ENCODE measurements around the gene CORO2B.

CORO2B gene

DNA sequence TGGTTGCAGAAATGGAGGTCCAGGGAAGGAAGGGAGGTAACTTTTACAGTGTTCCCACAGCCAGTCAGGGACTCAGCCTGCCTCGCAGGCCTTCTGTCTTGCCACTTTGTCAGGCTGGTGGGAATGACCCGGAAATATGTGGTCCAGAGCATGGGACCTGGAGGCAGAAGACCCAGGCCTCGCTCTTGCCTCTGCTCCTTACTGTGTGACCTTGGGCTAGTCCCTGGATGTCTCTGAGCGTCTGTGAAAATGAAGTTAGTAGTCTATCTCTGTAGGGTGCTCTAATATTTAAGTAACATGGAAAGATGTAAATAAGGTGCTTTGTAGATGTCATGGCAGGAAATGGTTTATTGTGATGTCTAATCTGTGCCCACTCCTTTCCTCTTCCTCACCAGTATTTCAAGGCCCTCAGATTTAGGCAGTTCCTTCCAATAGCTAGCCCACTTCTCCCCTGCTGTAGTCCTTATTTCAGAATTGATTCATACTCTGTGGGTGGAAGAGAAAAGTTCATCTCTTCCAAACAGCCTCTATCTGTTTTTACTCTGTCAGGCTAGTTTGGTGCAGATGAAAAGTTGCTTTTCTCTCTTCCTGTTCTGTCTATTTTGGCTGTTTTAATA lies 9.1 kb downstream of the CORO2B start:
- no peak overlapping the region for H3K4me3 ChIP-seq (ENCODE audit: control insufficient read depth, low read depth, low read length)
- no peak for TF ChIP-seq CTCF (IDR thresholded peaks at IDR 0.05; ENCODE audit: control insufficient read depth, insufficient read depth, low read depth, low read length, missing control alignments)
- DNase-seq (ENCODE audit: low read depth), result no peak

DNA sequence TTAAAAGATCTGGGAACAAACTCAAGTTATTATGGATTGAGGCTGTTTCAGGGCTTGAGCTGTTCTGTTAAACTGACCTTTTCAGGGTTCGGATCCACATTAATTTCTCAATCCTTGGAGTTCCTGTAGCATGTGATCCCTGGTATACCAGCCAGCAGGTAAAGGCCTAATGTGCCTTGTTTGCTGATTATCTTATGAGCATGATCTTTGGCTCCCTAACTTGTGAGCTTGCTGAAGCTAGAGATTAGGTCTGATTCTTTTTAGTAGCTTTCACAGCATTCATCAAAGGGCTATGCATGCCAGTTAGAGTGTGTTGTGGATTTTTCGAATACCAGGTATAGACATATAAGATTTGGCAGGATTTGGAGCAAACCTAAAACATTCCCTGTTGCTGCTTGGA lies 10.3 kb downstream of the CORO2B start:
- no peak for DNase-seq (ENCODE audit: low read depth)
- no peak overlapping the region for H3K4me3 ChIP-seq (ENCODE audit: control insufficient read depth, low read depth, low read length)
- no peak for TF ChIP-seq CTCF (IDR thresholded peaks at IDR 0.05; ENCODE audit: control insufficient read depth, insufficient read depth, low read depth, low read length, missing control alignments)

GRCh38 chr15:68589783-68590710 lies 11.3 kb downstream of the CORO2B start:
- DNase-seq (ENCODE audit: low read depth), result no peak
- H3K4me3 ChIP-seq (ENCODE audit: control insufficient read depth, low read depth, low read length), result no peak overlapping the region
- TF ChIP-seq CTCF (IDR thresholded peaks at IDR 0.05; ENCODE audit: control insufficient read depth, insufficient read depth, low read depth, low read length, missing control alignments), result no peak

DNA sequence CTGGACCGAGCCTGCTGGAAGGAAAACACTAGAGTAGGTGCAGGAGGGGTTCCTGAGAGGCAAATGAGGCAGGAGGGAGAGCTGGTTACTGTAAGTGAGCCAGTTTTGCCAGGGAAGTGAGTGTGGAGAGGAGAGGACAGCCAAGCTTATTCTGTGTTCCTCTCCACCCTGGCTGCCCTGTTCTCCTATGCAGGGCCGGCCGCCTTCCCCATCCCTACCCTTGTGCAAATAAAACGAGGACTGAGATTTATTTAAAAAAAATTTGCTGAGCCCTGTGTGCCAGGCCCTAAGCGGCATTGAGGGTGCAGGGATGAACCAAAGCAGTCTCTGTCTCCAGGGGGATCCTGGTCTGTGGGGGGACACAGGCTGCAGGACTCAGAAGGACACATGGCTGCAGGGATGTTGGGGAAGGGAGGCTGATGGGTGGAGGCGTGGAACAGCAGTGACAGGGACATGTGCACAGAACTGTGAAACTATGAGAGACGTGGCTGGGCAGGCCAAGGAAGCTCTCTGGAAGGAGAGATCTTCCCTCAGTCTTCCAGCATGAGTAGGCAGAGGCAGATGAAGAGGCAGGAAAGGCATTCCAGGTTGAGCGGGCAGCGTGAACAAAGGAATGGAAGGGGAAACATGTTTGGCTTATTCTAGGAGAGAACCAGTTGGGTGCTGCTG lies 12.1 kb downstream of the CORO2B start:
- H3K4me3 ChIP-seq (ENCODE audit: control insufficient read depth, low read depth, low read length), result no peak overlapping the region
- no peak for TF ChIP-seq CTCF (IDR thresholded peaks at IDR 0.05; ENCODE audit: control insufficient read depth, insufficient read depth, low read depth, low read length, missing control alignments)
- DNase-seq (ENCODE audit: low read depth), result no peak

DNA sequence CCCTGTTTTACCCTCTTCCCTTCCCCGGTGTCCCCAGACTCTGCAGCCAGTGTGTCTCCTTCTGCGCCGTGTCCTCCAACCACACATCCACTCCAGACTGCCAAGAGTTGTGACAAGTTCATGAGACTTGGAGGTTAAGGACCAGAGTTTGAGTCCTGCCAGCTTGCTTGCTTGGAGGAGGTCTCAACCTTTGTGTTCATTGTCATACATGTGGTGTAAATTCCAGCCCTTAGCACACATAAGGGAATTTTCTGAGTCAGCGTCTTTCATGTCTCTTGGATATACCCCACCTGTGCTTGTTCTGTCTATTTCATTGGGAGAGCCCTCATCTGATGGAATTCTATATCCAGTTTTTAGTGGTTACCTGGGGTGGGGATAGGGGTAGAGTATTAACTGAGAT lies 13.3 kb downstream of the CORO2B start:
- TF ChIP-seq CTCF (IDR thresholded peaks at IDR 0.05; ENCODE audit: control insufficient read depth, insufficient read depth, low read depth, low read length, missing control alignments), result no peak

GRCh38 chr15:68592544-68592943 lies 13.8 kb downstream of the CORO2B start:
- DNase-seq (ENCODE audit: low read depth), result no peak
- TF ChIP-seq CTCF (IDR thresholded peaks at IDR 0.05; ENCODE audit: control insufficient read depth, insufficient read depth, low read depth, low read length, missing control alignments), result no peak
- H3K4me3 ChIP-seq (ENCODE audit: control insufficient read depth, low read depth, low read length), result no peak overlapping the region

More for the DNA sequence above, 13.3 kb downstream of the CORO2B start:
- H3K4me3 ChIP-seq (ENCODE audit: control insufficient read depth, low read depth, low read length), result no peak overlapping the region
- no peak for DNase-seq (ENCODE audit: low read depth)

Measured in AG09309 (cell line).